Epithelial cell of proximal tubule (primary cell): ENCODE data around the gene PDYN. TPM values are rescaled to one million over a fixed set of nuclear protein-coding genes. Genes with fewer than 3 reads are reported as not detected.

Source experiments
- DNase-seq: peaks from one replicate; pipeline ENCODE4 v3.0.0-alpha.2; 2011; ENCODE audit warnings: low read depth
- H3K4me3 ChIP-seq: 2 replicates; pipeline ENCODE4 v1.5.1; 2011; ENCODE audit warnings: low read depth, mild to moderate bottlenecking, low read length
- CTCF ChIP-seq: conservative IDR thresholded peaks from 2 replicates; pipeline ENCODE4 v1.5.1; 2012; ENCODE audit warnings: low read depth, mild to moderate bottlenecking, low read length
- total RNA-seq: library from RNA; depleted of rRNA; stranded (reverse); fragments of >200 nt; gene quantifications from 2 replicates; pipeline ENCODE4 v1.2.3, GENCODE V29; 2015

PDYN gene
- total RNA-seq, 1 donor from 2014 or later = not detected

DNA sequence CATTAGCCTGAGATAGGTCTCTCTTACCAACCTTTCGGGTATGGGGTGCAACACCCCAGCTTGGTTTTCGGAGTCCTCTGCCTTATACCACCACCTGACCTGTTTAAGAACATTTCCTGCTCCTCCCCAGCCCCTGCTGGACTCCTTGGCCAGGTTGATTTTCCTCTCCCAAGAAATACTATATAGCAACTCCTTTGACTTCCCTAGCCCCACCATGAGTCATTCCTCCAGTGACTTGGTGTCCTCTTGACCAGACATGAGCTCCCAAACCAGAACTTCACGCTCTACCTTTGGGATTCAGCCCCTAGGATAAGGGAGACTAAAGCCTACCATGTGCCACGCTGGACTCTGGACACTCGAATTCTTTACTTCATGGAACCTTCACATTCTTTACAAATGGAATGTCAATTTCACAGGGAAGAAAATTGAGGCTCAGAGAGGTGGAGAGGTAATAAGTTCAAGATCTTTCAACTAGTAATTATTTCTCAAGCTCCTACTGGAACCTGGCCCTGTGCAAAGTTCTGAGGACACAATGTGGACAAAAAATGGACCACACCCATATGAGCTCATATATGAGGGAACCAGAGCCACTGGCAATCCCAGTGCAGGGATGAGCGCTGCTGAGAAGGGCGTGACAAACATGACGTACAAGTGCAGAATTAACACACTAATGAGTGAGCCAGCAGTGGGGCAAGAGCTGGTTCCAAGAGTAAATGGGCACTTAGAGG, 50.4 kb downstream of the PDYN start:
- DNase-seq = no peak
- H3K4me3 ChIP-seq = no peak overlapping the region
- TF ChIP-seq CTCF = no peak

DNA sequence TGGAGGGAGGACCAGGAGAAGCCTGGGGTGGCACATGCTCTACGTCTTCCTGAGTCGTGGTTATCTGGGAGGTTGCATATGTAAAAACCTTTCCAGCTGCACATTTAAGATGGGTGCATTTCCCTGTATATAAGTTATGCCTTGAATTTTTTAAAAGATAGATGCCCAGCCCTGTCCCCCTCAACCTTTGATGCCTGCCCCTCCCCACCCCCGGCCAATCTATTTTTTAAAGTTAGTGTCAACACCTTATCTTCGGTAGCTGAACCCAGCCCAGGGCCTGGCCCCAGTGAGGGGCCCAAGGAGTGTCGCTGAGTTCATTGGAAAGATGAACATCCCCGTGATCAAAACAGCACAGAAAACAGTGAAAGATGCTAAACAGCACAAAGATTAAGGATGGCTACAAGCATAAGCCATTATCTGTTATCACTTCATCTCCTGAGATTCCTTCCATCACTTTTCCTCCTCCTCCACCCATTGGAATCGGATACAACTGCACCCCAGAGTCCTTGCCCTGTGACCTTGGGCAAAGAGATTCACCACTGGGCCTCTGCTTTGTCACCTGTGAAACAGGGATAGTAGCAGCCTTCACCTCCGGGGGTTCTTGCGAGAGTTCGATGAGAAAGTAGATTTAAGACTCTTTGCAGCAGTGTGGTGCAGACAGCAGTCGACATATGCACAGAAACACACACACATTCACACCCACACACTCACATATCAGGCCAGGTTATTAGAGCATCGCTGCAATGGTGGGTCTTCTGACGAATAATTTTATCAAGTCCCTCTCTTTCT, 51.2 kb downstream of the PDYN start:
- no peak overlapping the region for H3K4me3 ChIP-seq
- DNase-seq = no peak
- no peak for TF ChIP-seq CTCF

DNA sequence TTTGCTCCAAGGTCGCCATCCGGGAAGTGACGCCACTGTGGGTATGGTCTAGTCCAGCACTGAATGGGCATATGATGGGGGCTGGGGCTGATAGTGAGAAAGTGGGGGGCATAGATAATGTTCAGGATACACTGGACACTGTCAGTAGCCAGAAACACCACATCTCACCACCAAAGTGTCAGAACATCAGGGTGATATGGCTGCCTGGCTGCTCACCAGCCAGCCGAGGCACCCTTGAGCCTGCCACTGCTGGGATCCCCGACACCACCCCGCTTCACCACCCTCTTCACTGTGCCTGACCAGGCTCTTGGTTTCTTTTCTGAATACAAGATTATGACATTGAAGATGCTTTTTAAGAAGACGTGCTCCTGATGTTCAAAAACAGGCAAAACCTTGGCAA, 51.8 kb downstream of the PDYN start:
- no peak overlapping the region for H3K4me3 ChIP-seq
- no peak for DNase-seq
- no peak for TF ChIP-seq CTCF

- DNase-seq = no peak
- peak overlapping the region; percentile 27 for H3K4me3 ChIP-seq
- no peak for TF ChIP-seq CTCF
Measured at GRCh38 chr20:1941226-1941625, 52.6 kb downstream of the PDYN start.

DNA sequence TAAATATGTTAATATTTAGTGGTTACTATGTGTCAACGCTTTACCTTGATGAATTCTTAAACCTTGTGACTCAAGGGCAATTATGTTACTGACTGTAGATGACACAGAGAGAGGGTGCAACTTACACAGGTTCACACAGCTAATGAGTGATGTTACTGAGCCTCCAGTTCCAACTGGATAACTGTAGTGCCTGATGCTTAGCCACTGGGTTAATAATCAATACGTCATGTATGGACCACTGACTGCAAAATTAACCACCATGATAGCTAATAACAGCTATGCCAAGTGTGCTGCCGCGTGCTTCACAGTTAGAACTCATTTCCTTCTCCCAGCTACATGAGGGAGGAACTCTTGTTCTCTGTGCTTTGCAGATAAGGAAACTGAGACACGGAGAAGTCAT, 53.3 kb downstream of the PDYN start:
- H3K4me3 ChIP-seq = no peak overlapping the region
- no peak for DNase-seq
- TF ChIP-seq CTCF = no peak

GRCh38 chr20:1939270-1939595, 54.6 kb downstream of the PDYN start:
- no peak for TF ChIP-seq CTCF
- no peak for DNase-seq
- no peak overlapping the region for H3K4me3 ChIP-seq
